MCF 10A (cell line): ENCODE results near the gene PARD3. TPM values are rescaled to one million over a fixed set of nuclear protein-coding genes. Genes with fewer than 3 reads are reported as not detected.

Experiments used
- BruUV-seq: library from RNA; stranded (reverse); fragments of 400-500 nt; replicated peaks from 2 replicates; lab custom pipeline; 2021; lab: Mats Ljungman, UMichigan
- CTCF ChIA-PET: fragments of 300-600 bp; sonication (Branson Sonifier 250); formaldehyde crosslinking; extraction: SDS; loops from one replicate; lab custom pipeline; 2021; ENCODE audit warnings: antibody characterized with exemption, inconsistent platforms; lab: Yijun Ruan, JAX
- POLR2A ChIA-PET: fragments of 300-600, 350-650 bp; sonication (Branson Sonifier 250); formaldehyde crosslinking; extraction: SDS; loops from one replicate; lab custom pipeline; 2020; ENCODE audit warnings: antibody characterized with exemption, inconsistent platforms; lab: Yijun Ruan, JAX
- DNase-seq: peaks from one replicate; pipeline ENCODE4 v3.0.0-alpha.2; 2018; ENCODE audit not compliant: unreplicated experiment
- H3K27ac Mint-ChIP-seq: one replicate; pipeline ENCODE4 v1.8.0; 2022; ENCODE audit warnings: mild to moderate bottlenecking, low read depth, mixed read lengths; ENCODE audit not compliant: unreplicated experiment
- H3K27me3 Mint-ChIP-seq: one replicate; pipeline ENCODE4 v1.8.0; 2022; ENCODE audit warnings: mixed read lengths; ENCODE audit not compliant: insufficient read depth, unreplicated experiment
- H3K36me3 Mint-ChIP-seq: one replicate; pipeline ENCODE4 v1.8.0; 2022; ENCODE audit warnings: mild to moderate bottlenecking, moderate library complexity, mixed read lengths; ENCODE audit not compliant: insufficient read depth, unreplicated experiment
- H3K4me1 Mint-ChIP-seq: one replicate; pipeline ENCODE4 v1.8.0; 2022; ENCODE audit warnings: mixed read lengths; ENCODE audit not compliant: insufficient read depth, unreplicated experiment
- H3K4me3 Mint-ChIP-seq: one replicate; pipeline ENCODE4 v1.8.0; 2022; ENCODE audit warnings: mild to moderate bottlenecking, moderate library complexity, mixed read lengths; ENCODE audit not compliant: unreplicated experiment
- H3K9me3 Mint-ChIP-seq: one replicate; pipeline ENCODE4 v1.8.0; 2022; ENCODE audit warnings: mixed read lengths; ENCODE audit not compliant: unreplicated experiment
- intact Hi-C: fragments of 100-400 bp; cut with micrococcal nuclease; formaldehyde crosslinking; loops from 2 replicates; pipeline ENCODE4 v1.14.1; 2022
- total RNA-seq: library from RNA; stranded (reverse); gene quantifications from 2 replicates; pipeline ENCODE4 v1.2.3, GENCODE V29; 2022
- TF ChIP-seq, protein P1 (sequence below): fragments of 200-600 bp; IDR thresholded peaks from one replicate; pipeline ENCODE4 v1.8.0; 2022; ENCODE audit warnings: antibody characterized with exemption, mild to moderate bottlenecking; ENCODE audit not compliant: unreplicated experiment

The PARD3 gene
- total RNA-seq, 1 experiment from 2014 or later, result 70.0 TPM

GRCh38 chr10:34236931-34237330 lies 578.2 kb downstream of the PARD3 start:
- DNase-seq, result no peak
- H3K4me1 Mint-ChIP-seq, result no peaks in the 10 kb centered on the region
- BruUV-seq, result no TSS peak
- TF ChIP-seq, protein P1, sequence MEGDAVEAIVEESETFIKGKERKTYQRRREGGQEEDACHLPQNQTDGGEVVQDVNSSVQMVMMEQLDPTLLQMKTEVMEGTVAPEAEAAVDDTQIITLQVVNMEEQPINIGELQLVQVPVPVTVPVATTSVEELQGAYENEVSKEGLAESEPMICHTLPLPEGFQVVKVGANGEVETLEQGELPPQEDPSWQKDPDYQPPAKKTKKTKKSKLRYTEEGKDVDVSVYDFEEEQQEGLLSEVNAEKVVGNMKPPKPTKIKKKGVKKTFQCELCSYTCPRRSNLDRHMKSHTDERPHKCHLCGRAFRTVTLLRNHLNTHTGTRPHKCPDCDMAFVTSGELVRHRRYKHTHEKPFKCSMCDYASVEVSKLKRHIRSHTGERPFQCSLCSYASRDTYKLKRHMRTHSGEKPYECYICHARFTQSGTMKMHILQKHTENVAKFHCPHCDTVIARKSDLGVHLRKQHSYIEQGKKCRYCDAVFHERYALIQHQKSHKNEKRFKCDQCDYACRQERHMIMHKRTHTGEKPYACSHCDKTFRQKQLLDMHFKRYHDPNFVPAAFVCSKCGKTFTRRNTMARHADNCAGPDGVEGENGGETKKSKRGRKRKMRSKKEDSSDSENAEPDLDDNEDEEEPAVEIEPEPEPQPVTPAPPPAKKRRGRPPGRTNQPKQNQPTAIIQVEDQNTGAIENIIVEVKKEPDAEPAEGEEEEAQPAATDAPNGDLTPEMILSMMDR, result no peak
- no peak overlapping the region for H3K27ac Mint-ChIP-seq
- H3K27me3 Mint-ChIP-seq, result no peaks in the 10 kb centered on the region
- H3K9me3 Mint-ChIP-seq, result no peaks in the 10 kb centered on the region
- no peak overlapping the region for H3K4me3 Mint-ChIP-seq
- H3K36me3 Mint-ChIP-seq, result peaks cover 12% of the 10 kb centered on the region
- intact Hi-C loops, result no loop called here
- ChIA-PET POLR2A (interaction anchor here (0.6 kb wide), 1 partner anchor 90 kb away, joined by 5 read pairs; no protein-coding TSS in a partner anchor), CTCF (no interaction called here)

DNA sequence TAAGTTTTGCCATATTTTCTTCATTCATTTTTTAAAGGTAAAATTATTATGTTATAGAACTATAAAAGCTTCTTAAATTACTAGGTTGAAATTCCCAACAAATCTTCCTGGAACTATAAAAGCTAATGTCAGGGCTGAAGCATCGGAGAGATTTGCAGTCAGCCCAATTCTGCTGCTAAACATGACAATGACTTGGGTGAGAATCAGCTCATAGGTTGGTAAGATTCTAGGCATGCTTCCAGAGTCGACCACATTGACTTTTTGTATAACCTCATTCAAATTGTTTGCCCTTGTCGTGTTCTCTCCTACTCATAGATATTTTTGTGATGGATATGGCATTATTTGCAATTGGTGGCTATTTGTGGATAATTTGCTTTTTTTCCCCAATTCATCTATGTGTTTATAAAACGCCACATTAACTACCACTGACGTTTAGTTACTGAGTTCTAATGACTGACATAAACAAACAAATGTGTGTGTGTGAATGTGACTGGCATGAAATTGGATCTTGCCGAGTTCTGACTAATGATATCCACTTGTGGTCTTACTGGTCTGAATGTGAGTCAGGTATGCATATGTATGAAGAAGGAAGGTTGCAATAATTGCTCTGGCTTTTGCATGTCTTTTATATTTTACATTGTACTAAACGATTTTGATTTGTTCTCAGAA lies 579.8 kb downstream of the PARD3 start:
- Mint-ChIP-seq H3K4me3 (no peak overlapping the region), H3K4me1 (no peaks in the 10 kb centered on the region), H3K36me3 (peaks cover 6% of the 10 kb centered on the region), H3K9me3 (no peaks in the 10 kb centered on the region), H3K27me3 (no peaks in the 10 kb centered on the region), H3K27ac (no peak overlapping the region)
- ChIA-PET CTCF (interaction anchor here (0.6 kb wide), 1 partner anchor 326 kb away, joined by 3 read pairs; no protein-coding TSS in a partner anchor), POLR2A (no interaction called here)
- DNase-seq, result peak; percentile 72
- BruUV-seq, result no TSS peak
- TF ChIP-seq, protein P1, result no peak
- intact Hi-C loops, result no loop called here

DNA sequence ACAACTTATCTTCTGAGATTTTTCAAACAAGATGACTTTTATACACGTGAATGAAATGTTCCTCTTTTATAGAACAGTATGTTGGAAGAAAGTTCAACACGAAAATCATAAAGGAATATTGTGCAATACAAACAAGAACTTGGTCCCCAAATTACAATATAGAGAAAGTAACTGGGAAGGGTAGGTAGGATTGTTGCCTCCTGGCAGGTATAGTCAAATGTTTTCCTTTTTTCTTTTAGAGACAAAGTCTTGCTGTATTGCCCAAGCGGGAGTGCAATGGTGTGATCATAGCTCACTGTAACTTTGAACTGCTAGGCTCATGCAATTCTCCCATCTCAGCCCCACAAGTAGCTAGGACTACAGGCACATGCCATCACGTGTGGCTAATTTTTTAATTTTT lies 582.6 kb downstream of the PARD3 start:
- Mint-ChIP-seq H3K27me3 (no peaks in the 10 kb centered on the region), H3K36me3 (peaks cover 6% of the 10 kb centered on the region), H3K4me1 (no peaks in the 10 kb centered on the region), H3K4me3 (no peak overlapping the region), H3K27ac (no peak overlapping the region), H3K9me3 (no peaks in the 10 kb centered on the region)
- no peak for DNase-seq
- CTCF ChIA-PET, result no interaction called here
- POLR2A ChIA-PET, result no interaction called here
- intact Hi-C loops, result no loop called here
- TF ChIP-seq, protein P1, result no peak
- no TSS peak for BruUV-seq

DNA sequence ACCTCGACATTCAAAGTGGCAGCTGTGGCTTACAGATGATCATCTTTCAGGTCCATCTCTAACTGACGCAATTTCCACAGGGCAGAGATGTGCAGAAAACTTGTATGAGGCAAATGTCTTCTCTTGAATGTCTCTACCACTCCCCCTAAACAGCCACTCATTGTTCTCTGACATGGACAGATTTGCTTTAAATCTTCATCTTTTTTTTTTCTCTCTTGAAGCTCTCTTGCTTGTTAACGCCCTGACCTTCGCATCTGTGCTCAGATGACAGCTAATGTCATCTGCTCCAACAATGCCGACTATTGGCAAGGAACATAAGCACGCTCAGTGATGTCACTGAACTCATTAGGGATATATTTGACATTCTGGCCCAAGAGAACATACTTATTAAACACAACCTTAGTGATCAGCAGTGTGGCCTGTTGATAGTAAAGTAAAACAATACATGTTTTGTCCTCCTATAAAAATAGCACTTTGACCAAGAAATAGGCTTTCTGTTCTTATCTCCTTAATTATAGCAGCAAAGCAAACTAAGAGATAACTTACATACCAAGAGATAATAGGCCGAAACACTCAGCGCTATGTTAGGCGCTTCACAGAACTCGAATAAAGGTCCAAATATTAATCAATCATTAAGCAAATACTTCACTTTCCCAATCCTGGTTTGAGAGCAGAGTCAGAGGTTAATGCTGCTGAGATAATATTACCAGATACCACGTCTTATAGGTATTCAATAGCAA lies 583.5 kb downstream of the PARD3 start:
- TF ChIP-seq, protein P1, result no peak
- Mint-ChIP-seq H3K9me3 (peaks cover 6% of the 10 kb centered on the region), H3K27me3 (no peaks in the 10 kb centered on the region), H3K4me1 (peaks cover 2% of the 10 kb centered on the region), H3K27ac (no peak overlapping the region), H3K4me3 (no peak overlapping the region), H3K36me3 (peaks cover 6% of the 10 kb centered on the region)
- BruUV-seq, result no TSS peak
- CTCF ChIA-PET, result no interaction called here
- DNase-seq, result no peak
- intact Hi-C loops, result no loop called here
- POLR2A ChIA-PET, result no interaction called here
